ENCODE measurements around the gene LRRC53.

The LRRC53 gene, protein sequence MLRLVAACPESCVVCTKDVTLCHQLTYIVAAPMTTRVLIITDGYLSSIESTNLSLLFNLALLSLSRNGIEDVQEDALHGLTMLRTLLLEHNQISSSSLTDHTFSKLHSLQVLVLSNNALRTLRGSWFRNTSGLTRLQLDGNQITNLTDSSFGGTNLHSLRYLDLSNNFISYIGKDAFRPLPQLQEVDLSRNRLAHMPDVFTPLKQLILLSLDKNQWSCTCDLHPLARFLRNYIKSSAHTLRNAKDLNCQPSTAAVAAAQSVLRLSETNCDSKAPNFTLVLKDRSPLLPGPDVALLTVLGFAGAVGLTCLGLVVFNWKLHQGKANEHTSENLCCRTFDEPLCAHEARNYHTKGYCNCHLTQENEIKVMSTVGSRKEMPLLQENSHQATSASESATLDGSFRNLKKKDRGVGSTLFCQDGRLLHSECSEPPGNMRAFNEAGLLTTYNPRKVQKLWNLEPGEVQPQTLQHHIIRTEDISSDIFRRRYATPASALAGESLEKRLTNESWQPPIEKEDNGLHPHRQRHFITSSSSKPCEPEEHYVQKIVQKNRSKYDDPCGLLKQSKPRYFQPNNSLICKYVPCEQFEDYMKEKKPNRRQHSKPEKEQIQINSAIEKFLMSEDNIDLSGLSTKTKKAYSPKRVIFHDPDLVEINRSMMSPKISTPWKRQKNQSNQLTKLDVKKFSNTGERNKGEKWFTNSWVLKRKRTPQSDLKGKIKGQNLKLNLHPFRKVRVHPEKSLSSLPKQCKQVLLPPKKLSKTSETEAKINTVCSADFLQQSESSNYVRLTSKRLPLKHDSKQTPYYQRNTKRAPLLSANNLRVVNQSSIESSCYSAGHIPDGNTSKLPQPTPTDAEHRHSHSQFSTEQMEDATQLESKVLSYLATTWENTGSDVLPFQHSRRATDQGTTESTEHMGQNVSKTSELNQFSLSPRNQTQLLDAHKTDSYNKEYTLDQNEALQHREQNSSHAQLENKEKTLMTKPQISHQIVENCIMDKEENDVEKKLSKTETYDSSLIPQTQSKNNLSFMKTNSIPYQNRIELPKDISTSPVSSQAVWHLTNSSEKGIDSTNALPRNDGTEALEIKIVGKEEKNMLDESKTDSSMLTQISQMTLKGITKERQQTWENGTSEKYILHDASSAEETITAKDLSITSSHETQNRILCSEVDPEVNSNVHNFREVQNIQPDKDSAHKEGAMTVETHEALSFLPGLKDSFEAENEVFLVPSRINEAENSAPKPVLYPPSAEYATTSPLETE

DNA sequence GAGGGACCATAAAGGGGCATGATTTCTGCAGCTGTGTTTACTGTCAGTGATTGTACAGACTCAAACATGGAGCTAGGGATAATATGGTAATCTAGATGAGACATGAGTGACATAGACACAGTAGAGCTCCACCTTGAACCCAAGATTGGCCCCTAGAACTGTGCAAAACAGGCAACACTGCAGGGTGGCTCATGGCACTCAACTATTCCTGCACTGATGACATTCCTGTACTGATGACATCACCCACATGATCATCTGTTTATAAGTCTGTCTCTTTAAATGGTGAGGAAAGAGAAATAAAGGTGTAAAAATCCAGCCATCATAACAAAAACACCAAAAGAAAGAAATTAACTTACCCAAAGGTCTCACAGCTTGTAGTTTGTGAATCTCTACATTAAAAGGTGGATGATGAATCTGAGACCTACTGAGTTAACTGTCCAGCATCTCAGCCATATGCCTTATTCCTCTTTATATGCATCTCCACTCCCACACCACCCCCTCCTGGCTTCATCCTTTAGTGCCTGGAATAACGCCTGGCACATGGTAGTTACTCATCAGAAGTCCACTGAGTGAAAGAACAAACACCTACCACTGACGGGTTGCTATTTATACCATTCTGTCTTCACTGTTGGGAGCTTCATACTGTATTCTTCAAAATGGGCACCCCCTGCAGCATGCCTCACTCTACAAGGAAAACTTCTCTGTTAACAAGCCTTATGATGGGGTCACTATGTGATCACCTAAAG is at the start of gene LRRC53:
TSS of gene LRRC53 (minus strand) at position 442 of the 746 bp plus-strand sequence. CDS start 29,262 bp downstream, outside the sequence.
- no peak within 1 kb of the TSS for H3K27ac Mint-ChIP-seq
- H3K4me1 Mint-ChIP-seq = peaks cover 5% of the 10 kb centered on the region
- TF ChIP-seq, protein P1, sequence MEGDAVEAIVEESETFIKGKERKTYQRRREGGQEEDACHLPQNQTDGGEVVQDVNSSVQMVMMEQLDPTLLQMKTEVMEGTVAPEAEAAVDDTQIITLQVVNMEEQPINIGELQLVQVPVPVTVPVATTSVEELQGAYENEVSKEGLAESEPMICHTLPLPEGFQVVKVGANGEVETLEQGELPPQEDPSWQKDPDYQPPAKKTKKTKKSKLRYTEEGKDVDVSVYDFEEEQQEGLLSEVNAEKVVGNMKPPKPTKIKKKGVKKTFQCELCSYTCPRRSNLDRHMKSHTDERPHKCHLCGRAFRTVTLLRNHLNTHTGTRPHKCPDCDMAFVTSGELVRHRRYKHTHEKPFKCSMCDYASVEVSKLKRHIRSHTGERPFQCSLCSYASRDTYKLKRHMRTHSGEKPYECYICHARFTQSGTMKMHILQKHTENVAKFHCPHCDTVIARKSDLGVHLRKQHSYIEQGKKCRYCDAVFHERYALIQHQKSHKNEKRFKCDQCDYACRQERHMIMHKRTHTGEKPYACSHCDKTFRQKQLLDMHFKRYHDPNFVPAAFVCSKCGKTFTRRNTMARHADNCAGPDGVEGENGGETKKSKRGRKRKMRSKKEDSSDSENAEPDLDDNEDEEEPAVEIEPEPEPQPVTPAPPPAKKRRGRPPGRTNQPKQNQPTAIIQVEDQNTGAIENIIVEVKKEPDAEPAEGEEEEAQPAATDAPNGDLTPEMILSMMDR (IDR thresholded peaks at IDR 0.05; ENCODE audit: unreplicated experiment in 3 of 3) = no peak
- H3K27me3 Mint-ChIP-seq (ENCODE audit: low read depth) = peaks cover 3% of the 10 kb centered on the region
- H3K36me3 Mint-ChIP-seq (ENCODE audit: low read depth) = no peaks in the 10 kb centered on the region
- no peak within 1 kb of the TSS for H3K4me3 Mint-ChIP-seq
- no peaks in the 10 kb centered on the region for H3K9me3 Mint-ChIP-seq

DNA sequence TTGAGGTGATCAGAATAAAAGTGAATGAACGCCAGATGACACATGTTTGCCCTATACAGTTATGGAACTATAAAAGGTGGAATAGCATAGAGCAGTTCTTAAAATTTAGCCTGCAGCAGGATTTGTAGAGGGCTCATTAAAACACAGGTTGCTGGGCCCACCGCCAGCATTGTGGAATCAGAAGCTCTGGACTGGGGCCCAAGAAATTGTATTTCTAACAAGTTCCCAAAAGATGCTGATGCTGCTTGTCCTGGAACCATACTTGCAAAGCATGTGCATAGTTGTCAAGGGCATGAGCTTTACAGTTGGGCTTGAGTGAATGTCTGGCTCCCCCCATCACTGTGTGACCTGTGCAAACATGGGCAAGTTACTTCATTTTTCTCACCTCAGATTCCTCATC is 37.5 kb upstream of the LRRC53 start:
- H3K27me3 Mint-ChIP-seq (ENCODE audit: low read depth) = no peaks in the 10 kb centered on the region
- H3K27ac Mint-ChIP-seq = no peak overlapping the region
- TF ChIP-seq, protein P1 (IDR thresholded peaks at IDR 0.05; ENCODE audit: unreplicated experiment in 3 of 3) = no peak
- H3K36me3 Mint-ChIP-seq (ENCODE audit: low read depth) = no peaks in the 10 kb centered on the region
- H3K9me3 Mint-ChIP-seq = no peaks in the 10 kb centered on the region
- H3K4me1 Mint-ChIP-seq = no peaks in the 10 kb centered on the region
- H3K4me3 Mint-ChIP-seq = no peak overlapping the region

DNA sequence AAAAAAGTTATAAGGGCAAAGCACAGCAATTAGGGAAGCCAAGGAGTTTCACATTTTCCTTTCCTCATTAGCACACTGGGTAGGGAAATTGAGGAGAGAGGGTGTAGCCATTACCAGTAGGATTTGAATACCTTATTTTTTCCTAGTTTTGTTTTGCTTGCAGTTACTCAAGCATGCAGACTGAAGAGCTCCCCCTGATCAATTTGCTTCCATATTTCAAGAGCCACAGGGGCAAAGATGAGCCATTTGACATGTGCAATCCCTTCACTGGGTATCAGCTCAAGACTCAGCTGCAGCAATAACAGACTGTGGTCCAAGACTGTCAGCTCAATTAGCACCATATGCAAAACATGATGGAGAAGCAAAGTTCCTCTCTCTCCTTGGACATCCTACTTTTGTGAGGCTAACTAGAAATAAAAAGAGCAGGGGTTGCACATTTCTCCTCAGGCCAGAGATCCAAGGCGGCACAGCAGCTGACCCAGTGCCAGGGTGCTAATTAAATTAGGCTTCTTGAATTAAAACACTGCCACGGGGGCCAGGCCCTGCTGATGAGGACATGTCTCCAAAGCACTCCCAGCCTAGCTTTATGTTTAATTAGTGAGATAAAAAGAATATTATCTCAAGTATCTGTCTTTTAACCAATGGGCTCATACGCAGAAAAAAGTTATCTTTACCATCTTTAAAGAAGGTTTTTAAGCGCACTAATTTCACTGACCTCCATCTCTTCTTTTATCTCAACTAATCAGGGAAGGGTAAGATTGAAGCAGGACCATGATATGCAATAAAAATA is 36.7 kb upstream of the LRRC53 start:
- no peaks in the 10 kb centered on the region for H3K4me1 Mint-ChIP-seq
- H3K36me3 Mint-ChIP-seq (ENCODE audit: low read depth) = no peaks in the 10 kb centered on the region
- no peaks in the 10 kb centered on the region for H3K9me3 Mint-ChIP-seq
- TF ChIP-seq, protein P1 (IDR thresholded peaks at IDR 0.05; ENCODE audit: unreplicated experiment in 3 of 3) = no peak
- H3K27me3 Mint-ChIP-seq (ENCODE audit: low read depth) = no peaks in the 10 kb centered on the region
- no peak overlapping the region for H3K27ac Mint-ChIP-seq
- H3K4me3 Mint-ChIP-seq = no peak overlapping the region

DNA sequence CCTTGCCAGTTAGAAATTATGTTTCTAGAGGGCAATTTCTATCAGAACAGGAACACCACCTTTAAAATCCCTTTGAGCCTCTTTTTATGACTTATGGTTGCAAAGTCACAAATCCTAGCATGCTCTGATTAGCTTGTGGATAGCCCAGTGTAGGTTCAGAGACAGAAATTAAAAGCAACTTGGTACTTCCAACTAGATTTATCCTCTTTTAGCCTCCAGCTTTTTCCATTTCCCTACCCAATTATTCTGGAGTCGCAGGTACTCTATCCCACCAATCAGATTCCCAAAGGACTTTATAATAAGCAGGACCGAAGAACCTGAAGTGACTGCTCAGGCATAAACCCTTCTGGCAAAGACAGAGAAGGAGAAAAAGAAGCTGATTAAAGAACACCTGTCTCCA is 33.4 kb upstream of the LRRC53 start:
- TF ChIP-seq, protein P1 (IDR thresholded peaks at IDR 0.05; ENCODE audit: unreplicated experiment in 3 of 3) = no peak
- H3K36me3 Mint-ChIP-seq (ENCODE audit: low read depth) = no peaks in the 10 kb centered on the region
- H3K4me1 Mint-ChIP-seq = no peaks in the 10 kb centered on the region
- H3K4me3 Mint-ChIP-seq = no peak overlapping the region
- no peaks in the 10 kb centered on the region for H3K27me3 Mint-ChIP-seq (ENCODE audit: low read depth)
- no peak overlapping the region for H3K27ac Mint-ChIP-seq
- no peaks in the 10 kb centered on the region for H3K9me3 Mint-ChIP-seq

DNA sequence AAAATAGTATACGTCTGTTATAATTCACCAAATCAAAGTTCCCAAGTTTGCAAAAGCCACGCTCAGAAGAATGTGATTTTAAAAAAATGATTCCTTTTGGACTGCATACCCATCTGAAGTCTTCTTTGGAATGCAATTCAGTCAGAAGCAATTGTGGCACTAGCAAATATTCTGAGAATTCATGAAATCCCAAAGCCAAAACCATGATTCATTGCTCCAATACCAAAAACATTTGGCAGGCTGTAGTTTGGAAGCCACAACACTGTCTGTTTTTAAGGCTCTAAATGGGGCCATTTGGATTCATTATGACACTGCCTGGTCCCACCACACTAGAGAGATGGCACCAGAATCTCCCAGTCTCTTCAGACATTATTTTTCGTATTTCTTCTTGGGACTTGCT is 21.8 kb upstream of the LRRC53 start:
- H3K4me1 Mint-ChIP-seq = no peaks in the 10 kb centered on the region
- no peaks in the 10 kb centered on the region for H3K36me3 Mint-ChIP-seq (ENCODE audit: low read depth)
- no peak overlapping the region for H3K4me3 Mint-ChIP-seq
- no peaks in the 10 kb centered on the region for H3K9me3 Mint-ChIP-seq
- TF ChIP-seq, protein P1 (IDR thresholded peaks at IDR 0.05; ENCODE audit: unreplicated experiment in 3 of 3) = no peak
- H3K27ac Mint-ChIP-seq = no peak overlapping the region
- H3K27me3 Mint-ChIP-seq (ENCODE audit: low read depth) = no peaks in the 10 kb centered on the region

Data from nephron (organoid).